Measurements from ENCODE around the gene EHF. TPM values are rescaled to one million over a fixed set of nuclear protein-coding genes. Genes with fewer than 3 reads are reported as not detected.

The EHF gene
- total RNA-seq, 1 donor from 2014 or later = 2.3 TPM

DNA sequence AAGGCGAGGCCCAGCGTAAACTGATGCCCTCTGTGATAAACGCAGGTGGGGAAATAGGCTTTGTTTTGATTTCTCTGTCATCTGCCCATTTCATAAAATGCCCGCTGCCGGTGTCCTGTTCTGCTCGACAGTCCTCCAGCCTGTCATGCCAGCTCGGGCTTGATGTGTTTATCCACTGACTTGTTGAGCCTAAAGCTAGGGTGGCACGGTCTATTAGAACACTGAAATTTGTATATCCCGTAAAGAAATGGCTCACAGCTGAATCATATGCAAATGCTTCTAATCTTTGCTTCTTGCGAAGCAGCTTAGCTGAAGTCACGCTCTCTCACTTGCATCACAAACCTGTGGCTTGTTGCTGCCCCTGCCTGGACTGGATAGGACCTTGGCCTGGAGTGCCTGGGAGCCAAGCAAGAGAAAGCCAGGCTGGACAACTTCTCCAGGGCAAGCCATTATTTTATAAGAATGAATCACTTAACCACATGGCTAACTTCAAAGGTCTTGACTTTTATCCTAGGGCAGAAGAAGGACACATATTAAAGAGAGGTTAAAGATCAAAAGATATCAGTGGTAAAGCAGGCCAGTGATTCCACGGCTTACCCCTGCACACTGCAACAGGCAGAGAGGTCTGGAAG lies 33.1 kb downstream of the EHF start:
- intact Hi-C loops (cut with DNase I) = no loop called here
- ATAC-seq (ENCODE audit: poor library complexity) = peak; percentile 70
- DNase-seq = no peak

DNA sequence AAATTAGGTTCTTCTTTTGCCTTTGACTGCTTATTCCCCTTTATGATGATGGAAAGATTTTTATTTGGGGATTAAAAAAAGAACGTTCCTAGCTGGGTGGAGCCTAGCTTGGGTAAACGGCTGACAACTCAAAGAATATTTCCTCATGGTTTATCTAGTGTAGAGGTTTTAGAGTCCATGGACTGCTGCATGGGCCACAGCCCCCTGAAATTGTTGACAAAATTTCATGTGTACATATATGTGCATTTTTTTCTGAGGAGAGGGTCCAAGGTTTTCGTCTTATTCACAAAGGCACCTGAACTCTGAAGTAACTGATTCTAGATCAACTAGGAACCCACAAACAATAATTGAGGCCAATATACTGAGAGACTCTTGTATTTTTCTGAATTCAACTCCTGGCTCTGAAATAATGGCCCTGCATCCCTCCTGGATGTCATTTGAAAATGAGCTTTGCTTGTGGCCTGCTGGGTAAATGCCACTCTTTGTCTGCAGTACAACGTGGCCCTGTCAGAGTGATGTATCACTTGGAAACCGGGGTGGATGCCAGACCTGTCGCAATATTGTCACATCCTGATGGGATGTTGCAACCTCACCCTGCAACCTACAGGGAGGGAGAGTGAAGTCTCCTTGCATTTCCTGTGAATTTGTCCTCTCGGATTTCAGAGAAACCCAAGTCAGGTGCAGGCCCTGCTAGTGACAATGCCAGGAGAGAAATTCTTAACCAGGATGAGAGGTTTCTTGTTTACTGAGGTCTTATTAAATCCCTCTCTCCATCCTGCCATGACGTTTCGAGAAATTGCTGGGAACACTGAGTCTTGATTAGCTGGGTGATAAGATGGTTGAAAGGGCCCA lies 33.8 kb downstream of the EHF start:
- ATAC-seq (ENCODE audit: poor library complexity) (peak; percentile 81), DNase-seq (peak; percentile 62)
- intact Hi-C loops (cut with DNase I) = no loop called here

DNA sequence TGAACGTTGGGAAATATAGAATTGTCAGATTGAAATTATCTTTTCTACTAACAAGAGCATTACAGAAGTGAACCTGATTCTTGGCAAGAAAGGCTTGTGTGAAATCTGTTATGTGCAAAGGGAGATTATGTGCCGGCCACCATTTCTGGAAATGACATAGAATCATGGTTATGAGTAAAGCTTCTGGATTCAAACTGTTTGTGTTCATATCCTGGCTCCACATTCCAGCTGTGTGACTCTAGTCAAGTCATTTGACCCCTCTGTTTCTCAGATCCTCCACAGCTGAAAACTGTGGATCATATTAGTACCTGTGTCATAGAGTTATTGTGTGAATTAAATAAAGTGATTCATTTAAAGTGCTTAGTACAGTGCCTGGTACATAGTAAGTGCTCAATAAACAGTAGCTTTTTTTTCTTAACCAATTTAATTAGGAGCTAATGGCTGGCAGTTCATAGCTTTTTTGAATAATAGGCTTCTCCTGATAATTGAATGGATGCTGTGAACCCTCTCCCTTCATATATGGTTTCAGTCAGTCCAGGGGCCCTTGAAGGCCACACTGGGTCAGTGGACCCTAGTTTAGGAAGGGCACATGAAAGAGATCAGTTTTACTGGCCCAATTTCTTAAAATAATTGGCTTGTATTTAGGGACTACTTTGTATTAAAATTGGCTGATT lies 34.6 kb downstream of the EHF start:
- intact Hi-C loops (cut with DNase I) = no loop called here

DNA sequence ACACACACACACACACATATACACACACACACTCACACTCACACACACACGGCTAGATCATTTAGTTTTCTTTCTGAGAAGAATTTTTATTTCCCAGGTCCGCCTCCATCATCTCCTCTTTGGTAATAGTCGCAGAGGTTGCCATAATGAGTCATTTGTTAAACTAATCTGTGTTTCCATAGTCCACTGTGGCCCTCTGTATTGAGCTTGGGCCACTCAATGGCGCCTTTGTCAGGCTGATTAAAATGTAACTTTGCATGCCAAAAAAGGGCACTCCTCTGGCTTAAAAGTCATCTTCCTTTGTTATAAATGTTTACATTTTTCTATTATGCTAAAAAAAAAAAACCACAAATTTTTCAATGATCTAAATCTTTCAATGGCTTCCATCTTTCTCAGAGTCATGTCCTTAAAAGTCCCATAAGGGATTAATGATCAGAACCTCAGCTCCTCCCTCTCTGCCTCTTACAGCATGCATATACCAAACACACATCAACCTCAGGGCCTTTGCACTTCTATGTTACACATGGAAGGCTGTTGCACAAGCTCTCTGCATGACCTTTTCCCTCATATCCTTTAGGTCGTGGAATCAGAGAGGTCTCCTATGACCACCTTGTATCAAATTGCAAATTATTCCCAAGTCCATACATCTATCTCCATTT lies 35.3 kb downstream of the EHF start:
- ATAC-seq (ENCODE audit: poor library complexity) (no peak), DNase-seq (no peak)
- intact Hi-C loops (cut with DNase I) = no loop called here

More for the DNA sequence above, 34.6 kb downstream of the EHF start:
- DNase-seq (no peak), ATAC-seq (ENCODE audit: poor library complexity) (no peak)

DNA sequence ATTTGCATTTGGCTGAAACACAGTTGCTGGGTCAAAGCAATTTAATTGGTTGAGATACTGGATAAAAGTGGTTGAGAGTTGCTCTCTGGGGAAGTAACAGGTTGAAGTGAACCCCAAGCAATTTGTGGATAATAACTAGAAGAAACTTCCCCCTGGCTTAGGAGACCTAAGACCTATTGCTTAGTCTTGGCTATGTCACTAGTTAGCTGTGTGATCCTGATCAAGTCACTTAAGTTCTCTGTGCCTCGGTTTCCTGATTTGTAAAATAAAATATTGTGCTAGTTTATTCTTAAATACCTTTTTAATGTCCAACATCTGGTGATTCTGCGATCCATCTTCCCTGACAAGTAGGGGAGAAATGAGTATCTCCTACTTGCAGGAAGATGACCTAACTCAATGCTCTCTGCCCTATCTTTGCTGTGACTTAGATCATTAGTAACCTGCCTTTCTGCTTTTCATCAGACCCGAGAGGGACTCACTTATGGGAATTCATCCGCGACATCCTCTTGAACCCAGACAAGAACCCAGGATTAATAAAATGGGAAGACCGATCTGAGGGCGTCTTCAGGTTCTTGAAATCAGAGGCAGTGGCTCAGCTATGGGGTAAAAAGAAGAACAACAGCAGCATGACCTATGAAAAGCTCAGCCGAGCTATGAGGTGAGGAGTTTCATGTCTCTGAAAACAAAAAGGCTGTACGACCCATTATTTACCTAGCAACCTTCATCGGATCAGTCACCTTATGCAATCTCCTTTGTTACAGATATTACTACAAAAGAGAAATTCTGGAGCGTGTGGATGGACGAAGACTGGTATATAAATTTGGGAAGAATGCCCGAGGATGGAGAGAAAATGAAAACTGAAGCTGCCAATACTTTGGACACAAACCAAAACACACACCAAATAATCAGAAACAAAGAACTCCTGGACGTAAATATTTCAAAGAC lies 37.5 kb downstream of the EHF start:
- DNase-seq (no peak), ATAC-seq (ENCODE audit: poor library complexity) (no peak)
- intact Hi-C loops (cut with DNase I) = no loop called here

DNA sequence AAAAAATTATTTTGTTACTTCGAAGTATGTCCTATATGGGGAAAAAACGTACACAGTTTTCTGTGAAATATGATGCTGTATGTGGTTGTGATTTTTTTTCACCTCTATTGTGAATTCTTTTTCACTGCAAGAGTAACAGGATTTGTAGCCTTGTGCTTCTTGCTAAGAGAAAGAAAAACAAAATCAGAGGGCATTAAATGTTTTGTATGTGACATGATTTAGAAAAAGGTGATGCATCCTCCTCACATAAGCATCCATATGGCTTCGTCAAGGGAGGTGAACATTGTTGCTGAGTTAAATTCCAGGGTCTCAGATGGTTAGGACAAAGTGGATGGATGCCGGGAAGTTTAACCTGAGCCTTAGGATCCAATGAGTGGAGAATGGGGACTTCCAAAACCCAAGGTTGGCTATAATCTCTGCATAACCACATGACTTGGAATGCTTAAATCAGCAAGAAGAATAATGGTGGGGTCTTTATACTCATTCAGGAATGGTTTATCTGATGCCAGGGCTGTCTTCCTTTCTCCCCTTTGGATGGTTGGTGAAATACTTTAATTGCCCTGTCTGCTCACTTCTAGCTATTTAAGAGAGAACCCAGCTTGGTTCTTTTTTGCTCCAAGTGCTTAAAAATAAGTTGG lies 38.3 kb downstream of the EHF start:
- ATAC-seq (ENCODE audit: poor library complexity) (no peak), DNase-seq (no peak)
- intact Hi-C loops (cut with DNase I) = no loop called here

DNA sequence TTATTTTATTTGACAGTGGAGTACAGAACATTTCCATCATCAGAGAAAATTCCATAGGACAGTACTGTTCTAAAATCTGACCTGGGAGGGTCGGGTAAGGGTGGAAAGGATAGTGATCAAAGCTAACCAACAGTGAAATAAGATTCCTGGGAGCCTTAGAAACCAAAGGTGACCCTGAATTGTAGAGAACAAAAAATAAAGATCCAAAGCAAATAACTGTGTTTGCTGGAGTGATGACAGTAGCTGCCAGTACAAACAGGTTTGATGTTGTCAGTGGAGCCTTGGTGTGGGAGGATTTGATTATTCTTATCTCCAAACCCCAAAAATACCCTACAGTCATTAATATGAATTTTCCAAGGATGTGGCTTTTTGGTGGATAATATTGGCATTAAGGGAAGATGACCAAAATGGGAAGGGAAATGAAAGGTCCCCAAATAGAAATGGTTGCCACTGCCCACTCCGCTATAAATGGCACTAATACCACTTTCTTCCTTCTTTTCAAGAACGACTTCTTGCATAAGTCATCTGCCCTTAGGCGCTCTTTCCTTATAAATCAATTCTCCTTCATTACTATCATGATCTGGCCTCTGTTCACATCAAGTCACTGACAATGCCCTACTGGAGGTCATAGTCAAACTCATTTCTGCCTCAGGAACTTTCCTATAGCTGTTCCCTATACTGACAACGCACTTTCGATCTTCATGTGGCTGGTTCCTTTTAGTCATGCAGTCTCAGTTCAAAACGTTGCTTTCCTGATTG lies 44.4 kb downstream of the EHF start:
- DNase-seq (no peak), ATAC-seq (ENCODE audit: poor library complexity) (no peak)
- intact Hi-C loops (cut with DNase I) = no loop called here

DNA sequence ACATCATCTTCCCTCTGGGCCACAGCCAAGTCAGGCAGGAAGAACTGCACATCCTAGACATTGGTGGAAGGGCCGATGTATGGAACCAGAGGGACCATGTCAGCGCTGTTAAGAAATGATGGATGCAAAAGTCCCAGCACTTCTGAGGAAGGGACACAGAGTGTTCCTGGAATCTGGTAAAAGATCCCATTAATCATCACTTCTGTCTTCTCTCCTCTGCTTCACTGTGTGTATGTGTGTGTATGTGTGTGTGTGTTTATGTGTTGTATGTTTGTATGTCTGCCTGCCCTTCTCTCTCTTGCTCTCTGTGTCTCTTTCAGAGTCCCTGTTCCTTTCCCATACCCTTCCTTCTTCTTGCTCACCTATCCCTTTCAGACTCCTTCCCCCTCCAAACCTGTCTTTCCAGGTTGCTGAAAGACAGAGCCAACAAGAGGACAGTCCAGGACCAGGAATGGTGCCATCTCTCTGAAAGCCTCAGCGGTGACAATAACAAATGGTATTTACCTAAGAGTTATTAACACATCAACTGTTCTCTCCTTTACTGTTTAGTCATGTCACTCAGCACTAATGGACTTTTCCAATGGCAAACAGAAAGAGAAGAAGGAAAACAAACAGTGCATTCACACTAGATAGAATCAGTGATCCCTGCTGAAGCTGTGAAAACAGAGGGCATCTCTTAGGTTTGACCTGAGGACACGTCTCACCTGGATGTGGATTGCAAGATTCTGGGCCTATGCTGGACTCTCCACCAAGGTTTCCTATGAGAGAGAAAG lies 47.1 kb downstream of the EHF start:
- ATAC-seq (ENCODE audit: poor library complexity) = no peak
- intact Hi-C loops (cut with DNase I) = no loop called here
- no peak for DNase-seq

DNA sequence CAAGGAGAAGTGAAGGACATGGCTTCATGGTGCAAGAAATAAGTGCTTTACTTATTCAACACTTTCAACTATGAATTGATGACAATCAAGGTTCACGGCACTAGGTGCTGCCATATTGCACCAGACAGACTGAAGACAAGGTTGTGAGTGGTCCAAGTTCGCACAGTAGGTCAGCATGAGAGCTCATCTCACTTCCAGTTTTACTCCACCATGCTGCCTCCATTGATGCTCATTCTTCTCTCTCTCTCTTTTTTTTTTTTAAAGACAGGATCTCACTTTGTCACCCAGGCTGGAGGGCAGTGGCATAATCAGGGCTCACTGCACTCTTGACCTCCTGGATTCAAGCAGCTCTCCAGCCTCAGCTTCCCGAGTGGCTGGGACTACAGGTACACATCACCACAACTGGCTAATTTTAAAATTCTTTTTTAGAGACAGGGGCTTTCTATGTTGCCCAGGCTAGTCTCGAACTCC lies 47.7 kb downstream of the EHF start:
- DNase-seq (no peak), ATAC-seq (ENCODE audit: poor library complexity) (no peak)
- intact Hi-C loops (cut with DNase I) = no loop called here

DNA sequence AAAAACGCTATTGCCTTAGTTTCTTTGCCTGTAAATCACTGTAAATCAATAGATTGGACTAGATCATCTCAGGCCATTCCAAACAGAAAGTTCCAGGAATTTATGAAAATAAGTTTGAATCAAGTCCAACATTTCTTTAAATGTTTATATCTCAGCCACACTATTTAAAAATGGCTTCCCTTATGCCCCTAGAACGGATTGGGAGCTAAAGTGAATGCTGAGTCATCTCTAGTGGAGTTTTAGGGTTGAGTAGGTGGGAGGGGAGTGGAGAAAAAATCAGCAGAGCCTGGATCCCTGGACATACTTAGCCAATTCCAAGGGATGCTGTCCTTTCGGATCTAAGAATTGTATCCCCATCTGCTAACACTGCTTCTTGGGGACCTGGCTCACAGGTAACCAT lies 48.6 kb downstream of the EHF start:
- DNase-seq (no peak), ATAC-seq (ENCODE audit: poor library complexity) (no peak)
- intact Hi-C loops (cut with DNase I) = no loop called here

DNA sequence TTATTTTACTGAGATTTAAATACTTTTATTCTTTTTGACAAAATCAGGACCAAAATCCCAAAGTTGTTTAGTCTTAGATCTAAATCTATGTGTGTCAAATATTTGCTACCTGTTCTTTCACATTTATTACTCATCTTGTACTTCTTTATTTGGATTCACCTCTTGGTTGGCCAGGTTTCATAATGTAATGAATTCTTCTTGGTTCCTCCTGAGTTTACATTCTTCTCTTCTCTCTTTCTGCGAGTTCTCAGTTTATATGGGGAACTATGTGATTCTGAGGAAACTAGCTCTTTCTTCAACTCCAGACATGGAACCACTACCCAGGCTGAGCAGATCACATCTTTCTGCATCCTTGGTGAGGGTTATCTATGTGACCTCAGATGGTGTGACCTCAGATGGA lies 50.2 kb downstream of the EHF start:
- intact Hi-C loops (cut with DNase I) = no loop called here
- DNase-seq (no peak), ATAC-seq (ENCODE audit: poor library complexity) (no peak)

DNA sequence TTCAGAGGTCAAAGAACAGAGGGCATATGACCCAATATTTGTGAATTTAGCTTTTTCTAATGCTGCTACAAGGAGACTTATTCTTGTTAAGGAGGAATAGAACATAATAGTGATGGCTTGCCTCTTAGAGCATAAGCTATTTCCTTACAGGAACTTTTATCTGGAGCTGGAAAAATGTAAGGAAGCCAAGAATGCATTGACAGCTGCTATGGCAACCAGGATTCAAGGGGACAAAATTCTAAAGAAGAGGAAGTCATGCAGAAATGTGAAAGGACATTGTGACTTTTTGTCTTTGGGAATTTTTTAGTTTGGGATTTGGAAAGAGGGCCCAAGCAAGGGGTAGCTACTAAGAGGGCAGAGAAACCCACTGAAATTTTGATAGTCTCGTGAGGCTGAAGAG lies 51.1 kb downstream of the EHF start:
- intact Hi-C loops (cut with DNase I) = no loop called here
- ATAC-seq (ENCODE audit: poor library complexity) (no peak), DNase-seq (no peak)

DNA sequence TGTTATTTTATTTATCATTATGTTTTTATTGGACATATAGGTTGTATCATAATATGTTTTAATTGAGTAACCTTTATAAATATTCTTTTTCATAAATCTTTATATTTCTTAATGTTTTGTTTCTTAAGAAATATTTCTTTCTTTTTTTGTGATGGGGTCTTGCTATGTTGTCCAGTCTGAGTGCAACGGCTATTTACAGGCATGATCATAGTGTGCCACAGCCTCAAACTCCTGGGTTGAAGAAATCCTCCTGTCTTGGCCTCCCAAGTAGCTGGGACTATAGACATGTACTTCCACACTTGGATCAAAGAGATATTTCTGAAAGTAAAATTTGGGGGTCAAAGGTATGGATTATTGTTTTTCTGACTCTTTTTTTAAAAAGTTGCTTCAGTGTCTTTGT lies 53.1 kb downstream of the EHF start:
- intact Hi-C loops (cut with DNase I) = no loop called here
- DNase-seq = no peak
- ATAC-seq (ENCODE audit: poor library complexity) = no peak

DNA sequence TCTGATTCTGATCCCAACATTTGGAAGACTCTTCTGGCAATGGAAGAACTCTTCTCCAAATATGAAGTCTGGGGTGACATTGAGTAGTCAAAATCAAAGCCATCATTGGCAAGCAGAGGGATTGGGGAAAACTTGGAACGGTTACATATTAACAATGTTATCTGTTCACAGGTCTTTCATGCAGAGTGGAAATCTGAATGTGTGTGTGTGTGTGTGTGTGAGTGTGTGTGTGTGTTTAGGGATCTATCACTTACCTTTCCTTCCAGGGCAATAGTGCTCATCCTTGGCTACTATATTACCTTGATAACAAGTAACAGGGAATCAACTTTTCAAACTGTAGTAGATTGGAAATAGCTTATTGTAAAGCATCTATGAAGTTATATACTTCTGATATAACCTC lies 55.3 kb downstream of the EHF start:
- intact Hi-C loops (cut with DNase I) = no loop called here

DNA sequence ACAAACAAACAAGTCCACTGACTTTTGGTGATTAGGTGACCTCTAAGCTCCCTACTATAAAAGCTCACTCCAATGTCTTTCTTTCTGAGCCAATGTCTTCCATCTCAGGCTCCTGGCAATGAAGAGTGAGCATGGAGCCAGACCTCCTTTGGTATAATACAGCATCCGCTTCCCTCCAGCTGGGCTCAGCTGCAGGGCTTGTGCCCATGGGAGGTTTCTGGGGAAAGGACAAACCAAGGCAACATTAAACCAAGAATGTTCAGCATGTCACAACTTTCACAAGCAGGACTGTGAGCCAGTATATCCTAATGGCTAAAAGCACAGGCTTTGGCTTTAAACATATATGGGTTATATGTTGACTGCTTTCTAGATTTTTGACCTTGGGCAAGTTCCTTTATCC lies 58.8 kb downstream of the EHF start:
- intact Hi-C loops (cut with DNase I) = no loop called here
- peak; percentile 79 for DNase-seq
- ATAC-seq (ENCODE audit: poor library complexity) = peak; percentile 95

More for the DNA sequence above, 55.3 kb downstream of the EHF start:
- DNase-seq (no peak), ATAC-seq (ENCODE audit: poor library complexity) (no peak)

DNA sequence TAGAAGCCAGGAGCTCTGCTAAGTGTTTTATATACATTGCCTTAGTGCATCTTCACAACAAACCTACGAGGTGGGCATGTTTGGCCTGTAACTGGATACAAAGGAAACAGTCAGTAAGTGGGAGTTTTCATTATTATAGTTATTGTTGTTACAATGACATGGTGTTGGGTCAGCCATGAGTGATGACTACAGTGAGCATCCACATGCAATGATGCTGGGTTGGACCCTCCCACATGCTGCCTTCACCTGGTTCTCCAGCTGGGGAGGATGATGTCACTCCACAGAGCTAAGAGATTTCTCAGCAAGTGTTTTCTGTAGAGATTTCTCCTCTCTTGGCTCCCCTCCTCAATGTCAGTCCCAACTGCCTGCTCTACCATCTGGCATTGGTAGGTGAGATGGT lies 59.3 kb downstream of the EHF start:
- DNase-seq (no peak), ATAC-seq (ENCODE audit: poor library complexity) (peak; percentile 51)
- intact Hi-C loops (cut with DNase I) = no loop called here

Data from Right ventricle myocardium superior (tissue), 1 donor.